ENCODE measurements around the gene CNTN4.
"Not testable (repeated sequence)": the region's sequence is repeated elsewhere in the genome, so short reads cannot be mapped to it uniquely, and the experiment has no call there.

The CNTN4 gene

DNA sequence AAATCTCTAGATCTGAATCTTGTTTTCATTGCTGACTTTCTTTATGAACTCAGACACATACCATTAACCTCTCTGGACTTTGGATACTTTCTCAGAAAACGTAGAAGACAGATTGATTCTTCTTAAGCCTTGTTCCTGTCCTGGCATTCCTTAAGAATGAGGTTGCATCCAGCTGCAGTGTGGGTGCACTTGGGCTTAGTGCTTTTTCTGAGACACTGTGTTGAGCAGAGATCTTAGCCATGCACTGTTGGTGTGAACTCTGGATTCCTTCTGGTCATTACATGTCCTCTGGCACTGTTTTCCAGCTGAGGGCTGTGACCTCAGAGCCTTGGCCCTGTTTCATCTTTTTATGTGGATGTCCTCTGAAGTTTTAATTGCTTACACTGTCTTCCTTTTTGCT lies 428.3 kb downstream of the CNTN4 start:
- no peak for DNase-seq

DNA sequence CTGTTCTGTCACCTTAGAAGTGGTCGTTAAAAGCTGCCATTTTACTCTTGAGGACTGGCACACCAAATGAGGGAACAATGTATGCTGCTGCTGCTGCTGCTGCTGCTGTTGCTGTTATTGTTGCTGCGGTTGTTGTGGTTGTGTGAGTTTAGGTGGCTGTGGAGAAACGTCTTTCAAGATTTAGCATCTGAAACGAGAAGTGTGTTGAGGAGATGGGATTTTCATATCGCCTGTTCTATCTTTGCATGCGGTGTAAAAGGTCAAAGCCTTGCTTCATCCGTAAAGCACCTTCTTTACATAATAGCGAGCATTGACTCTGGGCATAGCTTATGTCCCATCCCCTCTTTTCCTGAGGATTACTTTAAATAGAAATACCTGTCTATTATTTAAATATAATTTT lies 428.7 kb downstream of the CNTN4 start:
- DNase-seq: not testable (repeated sequence)

DNA sequence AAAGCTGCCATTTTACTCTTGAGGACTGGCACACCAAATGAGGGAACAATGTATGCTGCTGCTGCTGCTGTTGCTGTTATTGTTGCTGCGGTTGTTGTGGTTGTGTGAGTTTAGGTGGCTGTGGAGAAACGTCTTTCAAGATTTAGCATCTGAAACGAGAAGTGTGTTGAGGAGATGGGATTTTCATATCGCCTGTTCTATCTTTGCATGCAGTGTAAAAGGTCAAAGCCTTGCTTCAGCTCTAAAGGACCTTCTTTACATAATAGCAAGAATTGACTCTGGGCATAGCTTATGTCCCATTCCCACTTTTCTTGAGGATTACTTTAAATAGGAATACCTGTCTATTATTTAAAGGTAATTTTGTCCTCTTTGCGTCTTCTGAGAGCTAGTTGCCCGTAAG lies 436.1 kb downstream of the CNTN4 start:
- not testable (repeated sequence) for DNase-seq

DNA sequence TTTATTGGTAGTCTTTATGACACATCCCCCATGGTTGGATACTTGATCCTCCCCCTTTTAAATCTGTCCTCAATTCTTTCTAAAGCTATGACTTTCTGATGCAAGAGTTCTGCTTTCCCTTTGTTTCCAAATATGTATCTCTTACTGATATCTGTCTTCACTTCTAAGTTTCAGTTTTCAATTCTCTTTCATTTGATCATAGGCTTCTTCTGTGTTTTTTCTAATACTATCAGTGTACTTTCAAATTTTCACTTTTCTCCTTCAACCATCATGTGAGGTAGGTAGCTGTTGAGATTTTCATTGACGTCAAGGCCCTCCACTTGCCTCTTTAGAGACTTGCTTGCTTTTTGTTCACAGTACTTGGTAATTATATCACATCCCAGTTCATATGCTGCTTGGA lies 436.5 kb downstream of the CNTN4 start:
- DNase-seq: no peak

DNA sequence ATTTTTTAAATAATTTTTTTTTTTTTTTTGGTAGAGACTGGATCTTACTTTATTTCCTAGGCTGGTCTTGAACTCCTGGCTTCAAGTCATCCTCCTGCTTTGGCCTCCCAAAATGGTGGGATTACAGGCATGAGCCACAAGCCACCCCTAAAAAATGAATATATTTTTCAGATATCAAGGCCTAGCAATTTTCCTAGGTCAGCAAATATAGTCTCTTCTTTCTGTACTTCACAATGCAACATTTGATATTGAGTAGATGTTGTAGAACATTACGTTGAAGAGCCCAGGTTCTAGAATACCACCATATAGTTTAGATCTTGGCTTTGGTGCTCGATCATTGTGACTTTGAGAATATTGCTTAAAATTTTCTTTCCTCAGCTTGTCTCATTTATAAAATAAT lies 437.9 kb downstream of the CNTN4 start:
- no peak for DNase-seq

DNA sequence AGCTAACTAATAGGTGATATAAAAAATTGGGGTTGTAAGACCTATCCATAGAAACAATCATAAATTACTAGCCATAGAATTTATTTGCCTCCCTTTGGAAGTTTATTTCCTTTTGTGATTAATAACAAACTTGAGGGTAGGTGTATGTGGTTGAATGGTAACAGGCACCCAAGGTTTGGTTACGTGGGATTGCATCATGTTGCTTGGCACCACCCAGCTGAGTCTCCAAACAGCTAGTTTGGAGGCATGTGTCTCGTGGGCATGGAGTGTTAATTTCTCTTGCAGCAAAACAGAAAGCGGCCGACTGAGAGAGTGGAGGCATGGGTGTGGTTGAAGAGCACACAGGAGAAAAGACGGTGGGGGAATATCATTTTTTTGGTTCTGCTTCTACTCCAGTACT lies 441.4 kb downstream of the CNTN4 start:
- DNase-seq: no peak

DNA sequence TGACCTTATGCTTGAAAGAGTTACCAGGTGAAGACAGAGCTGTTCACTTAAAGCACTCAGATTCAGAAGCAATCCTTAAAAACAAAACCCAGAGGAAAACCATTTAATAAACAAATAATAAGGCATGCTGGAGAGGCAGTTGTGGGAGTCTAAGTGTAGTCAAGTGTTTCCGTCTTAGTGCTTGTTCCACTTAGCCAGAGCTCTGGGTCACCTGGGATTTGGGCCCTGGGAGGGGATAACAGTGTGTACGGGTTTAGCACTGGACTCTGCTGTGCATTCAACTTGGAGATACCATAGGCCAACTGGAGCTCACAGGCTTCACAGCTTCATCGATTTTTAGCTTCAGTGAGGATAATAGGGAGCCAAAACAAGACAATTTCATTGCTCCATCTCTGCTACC lies 444.6 kb downstream of the CNTN4 start:
- no peak for DNase-seq

DNA sequence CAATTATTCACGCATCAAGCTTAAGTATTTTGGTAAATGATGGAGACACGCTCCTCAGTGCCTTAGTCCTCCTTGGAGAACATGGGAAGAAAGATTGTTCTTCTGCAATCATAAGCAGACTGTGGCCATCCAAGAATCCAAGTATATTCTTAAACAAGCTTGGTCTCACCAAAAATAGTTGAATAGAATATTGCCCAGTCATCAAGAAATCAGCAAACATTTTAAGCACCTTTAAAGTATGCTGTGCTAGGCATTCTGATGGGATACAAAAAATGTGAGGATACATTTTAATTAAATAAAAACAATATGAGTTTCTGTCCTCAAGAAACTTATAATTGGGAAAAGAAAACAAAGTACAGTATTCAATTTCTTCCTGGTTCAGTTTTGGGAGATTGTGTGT lies 445.5 kb downstream of the CNTN4 start:
- no peak for DNase-seq

DNA sequence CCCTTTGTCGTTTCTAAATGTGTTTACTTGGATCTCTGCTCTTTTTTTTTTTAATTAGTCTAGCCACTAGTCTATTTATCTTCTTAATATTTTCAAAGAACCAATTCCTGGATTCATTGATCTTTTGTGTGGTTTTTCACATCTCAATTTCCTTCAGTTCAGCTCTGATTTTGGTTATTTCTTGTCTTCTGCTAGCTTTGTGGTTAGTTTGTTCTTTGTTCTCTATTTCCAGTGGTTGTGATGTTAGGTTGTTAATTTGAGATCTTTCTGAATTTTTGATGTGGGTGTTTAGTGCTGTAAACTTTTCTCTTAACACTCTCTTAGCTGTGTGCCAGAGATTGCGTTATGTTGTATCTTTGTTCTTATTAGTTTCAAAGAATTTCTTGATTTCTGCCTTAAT lies 446.1 kb downstream of the CNTN4 start:
- no peak for DNase-seq

DNA sequence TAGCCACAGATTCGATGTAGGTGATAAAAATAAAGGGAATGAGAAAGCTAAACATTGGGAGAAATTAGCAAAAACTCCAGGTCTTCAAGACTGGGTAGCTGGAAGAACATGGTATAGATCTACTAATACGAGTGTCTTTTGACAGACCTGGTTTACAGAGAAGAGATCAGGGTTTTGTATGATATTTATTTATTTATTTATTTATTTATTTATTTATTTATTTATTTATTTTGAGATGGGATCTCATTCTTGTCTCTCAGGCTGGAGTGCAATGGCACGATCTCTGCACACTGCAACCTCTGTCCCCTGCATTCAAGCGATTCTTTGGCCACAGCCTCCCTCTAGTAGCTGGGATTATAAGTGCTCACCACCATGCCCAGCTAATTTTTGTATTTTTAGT lies 448.4 kb downstream of the CNTN4 start:
- DNase-seq: no peak

DNA sequence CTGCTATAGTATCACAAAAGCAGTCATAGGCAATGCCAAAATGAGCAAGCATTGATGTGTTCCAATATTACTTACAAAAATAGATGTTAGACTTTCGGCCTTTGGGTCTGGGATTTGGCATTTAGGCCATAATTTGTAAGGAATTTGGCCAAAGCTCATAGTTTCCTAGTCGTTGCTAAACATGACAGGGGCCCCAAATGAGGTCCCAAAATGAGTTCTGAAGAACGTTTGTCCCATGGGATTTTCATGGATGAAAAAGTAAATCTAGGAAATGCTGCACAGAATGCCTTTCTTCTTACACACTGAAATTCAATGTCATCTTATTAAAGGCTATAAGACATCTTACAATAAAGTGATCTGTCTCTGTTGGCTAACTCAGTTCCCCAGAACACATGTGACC lies 456.0 kb downstream of the CNTN4 start:
- no peak for DNase-seq

DNA sequence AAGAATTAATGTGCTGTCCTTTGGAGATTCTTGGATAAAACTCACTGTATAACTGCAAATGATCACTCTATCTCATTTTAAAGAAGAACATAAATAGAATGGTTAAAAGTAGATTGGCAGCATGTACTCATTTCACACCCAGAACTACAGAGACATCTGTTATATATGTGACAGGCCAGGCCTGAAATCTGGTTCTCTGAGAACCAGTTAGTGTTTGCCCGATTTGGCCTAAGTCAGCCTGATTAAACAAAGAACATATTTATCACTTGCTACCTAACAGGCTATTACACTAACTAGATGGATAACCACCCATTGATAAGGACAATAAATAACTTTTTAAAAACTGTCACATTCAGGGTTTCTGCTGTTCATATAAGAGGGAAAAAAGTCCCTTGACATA lies 460.1 kb downstream of the CNTN4 start:
- no peak for DNase-seq

DNA sequence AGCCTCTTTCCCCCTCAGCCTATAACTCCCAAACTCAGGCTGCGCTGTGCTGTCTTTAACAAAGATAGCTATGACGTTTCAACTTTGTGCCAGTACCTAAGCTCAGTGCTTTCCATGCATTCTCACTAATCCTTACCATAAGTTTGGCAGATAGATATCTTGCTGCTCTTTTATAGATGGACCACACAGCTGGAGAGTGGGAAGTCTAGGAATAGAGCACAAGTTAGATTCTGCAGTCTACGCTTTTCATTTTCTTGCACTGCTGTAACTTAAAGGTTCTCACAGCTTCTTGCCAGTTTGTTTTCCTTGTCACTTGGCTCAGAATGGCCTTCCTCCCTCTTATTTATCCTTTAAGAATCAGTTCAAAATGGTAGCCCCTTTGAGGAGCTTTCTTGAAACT lies 468.8 kb downstream of the CNTN4 start:
- peak; percentile 25 for DNase-seq

DNA sequence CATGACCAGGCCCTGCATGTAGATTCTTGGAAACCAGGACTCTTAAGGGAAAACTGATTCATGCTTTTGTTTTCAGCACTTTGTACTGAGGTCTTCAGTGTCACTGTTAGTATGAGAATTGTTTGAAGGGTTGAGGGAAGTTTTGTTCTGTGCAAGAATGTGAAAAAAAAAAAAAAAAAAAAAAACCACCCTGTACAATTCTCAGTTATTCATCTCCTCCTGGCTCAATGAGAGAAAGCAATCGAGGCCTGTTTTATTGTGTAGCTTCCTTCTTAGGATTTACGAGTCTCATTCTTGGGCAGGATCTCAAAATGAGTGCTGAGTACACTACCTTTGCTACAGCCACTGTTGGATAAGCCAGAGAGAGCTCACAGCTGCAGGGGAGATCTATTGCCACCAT lies 469.5 kb downstream of the CNTN4 start:
- DNase-seq: peak; percentile 26

DNA sequence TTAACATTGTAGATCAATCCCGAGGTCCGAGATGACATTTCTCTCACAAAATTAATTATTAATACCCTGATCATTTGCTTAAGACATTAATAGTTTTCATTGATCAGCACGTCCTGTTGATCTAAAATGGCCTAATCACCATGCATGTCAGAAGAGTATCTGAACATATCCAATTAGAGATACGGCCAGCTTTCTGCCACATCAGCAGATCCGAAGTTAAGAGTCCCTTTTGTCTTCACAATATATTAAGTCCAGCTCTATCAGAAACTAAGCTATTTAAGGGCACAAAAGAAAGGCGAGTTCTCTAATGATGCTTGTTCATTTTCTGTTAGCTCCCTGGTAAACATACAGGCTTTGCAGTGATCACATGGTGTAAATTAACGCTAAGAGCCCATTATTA lies 470.3 kb downstream of the CNTN4 start:
- DNase-seq: no peak

DNA sequence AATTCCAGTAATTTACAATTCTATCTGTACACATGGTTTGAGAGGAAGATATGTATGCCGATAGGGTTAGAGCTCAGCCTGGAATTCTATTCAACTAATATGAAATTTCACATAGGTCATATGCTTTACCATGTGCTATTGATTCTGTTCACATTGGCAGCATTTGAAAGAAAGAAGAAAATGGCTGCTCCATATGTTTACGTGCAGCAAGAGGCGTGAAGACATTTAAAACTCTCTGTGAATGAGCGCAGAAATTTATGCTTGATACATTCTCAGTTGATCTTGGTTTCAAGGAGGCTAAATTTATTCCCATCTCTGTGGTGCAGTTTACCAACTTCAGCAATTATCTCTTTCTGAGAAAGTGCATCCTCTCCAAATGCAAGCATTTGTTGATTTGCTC lies 478.9 kb downstream of the CNTN4 start:
- no peak for DNase-seq

DNA sequence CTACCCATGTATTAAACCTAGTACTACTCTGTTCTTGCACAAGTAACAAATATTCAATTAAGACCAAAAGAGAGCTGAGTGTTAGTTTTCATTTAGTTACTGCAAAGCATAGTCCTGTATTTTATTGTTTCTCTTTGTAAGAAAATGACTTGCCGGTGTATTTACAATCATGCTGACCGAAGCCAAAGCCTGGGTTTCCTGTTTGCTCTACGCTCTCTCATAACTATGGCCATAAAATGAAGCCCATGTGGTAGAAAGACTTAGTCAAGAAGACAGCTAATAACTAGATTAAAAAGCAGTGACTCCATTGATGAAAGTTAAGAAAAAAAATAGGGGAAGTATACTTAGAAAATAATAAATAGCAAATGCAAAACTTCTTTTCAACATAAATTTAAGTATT lies 479.9 kb downstream of the CNTN4 start:
- no peak for DNase-seq

DNA sequence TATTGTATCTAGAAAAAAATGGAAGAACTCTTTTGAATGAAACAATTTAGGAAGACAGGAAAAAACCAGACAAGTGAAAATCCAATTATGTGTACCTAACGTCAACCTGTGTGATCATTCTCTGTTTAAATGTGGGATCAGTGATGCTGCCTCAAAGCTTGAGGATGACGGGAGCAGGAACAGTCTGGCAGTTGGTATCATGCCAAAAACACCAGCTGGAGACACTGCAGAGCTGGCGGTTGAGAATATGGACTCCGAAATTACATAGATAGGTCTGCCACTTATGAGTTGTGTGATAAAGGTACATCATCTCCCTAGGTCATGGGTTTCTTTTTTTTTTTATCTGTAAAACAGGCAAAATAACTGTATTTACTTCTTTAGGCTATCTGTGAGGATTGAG lies 480.5 kb downstream of the CNTN4 start:
- no peak for DNase-seq

DNA sequence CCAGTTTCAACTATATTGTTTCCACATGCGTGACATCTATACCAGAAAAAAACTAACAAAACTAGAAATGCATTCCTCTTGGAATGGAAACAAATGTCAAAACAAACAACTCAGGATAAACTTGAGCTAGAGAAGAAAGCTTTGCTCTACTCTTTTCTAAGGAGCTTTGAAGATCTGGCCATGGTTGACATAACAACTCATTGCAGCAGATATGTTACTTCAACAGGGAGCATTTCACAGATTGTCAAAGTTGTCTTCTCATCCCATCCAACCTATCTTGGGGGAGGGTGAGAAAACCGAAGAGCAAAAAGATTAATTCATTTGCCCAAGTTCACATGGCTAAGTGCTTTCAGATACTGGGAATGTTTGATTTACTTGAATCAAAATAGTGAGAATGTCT lies 484.4 kb downstream of the CNTN4 start:
- no peak for DNase-seq

DNA sequence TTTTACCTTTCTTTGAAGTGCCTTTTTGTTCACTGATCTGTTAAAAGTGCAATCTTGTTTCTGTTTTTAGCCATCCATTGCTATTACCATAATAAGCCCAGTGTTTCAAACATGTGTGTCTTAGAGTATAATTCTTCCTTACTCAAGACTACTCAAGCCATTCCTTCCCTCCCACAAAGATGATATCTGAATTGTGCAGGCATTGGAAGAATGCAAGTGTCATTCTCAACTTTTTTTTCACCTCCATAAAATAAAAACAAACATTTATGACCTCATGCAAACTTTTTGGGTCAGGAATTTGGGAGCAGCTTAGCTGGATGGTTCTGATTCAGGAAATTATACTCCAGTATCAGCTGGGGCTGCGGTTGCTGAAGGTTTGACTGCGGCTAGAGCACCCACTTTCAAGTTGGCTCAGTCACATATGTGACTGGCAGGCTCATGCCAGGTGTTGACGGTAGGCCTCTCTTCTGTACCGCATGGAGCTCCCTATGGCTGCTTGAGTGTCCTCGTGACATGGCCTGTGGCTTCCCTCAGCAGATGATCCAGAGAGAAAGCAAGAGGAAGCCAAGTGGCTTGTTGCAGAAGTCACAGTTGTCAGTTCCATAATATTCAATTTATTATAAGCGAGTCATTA lies 490.8 kb downstream of the CNTN4 start:
- DNase-seq: no peak

DNA sequence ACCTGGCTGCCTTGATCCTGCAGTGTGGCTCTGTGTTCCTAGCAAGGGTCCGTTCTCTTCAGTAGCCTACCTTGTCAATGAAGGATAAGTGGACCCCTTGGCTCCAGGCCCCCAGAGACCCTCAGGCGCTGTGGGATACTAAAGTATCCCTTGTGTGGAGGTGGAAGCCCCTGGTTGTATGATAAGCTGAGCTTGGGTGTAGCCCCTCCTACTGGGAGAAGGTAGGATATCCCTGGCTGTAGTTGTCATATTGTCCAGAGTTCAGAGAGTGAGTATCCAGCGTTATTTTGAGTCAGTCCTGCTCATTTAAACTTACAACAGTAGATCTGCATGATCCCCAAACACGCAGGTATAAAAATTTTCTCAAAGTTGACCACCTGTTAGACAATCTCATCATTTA lies 496.8 kb downstream of the CNTN4 start:
- no peak for DNase-seq

DNA sequence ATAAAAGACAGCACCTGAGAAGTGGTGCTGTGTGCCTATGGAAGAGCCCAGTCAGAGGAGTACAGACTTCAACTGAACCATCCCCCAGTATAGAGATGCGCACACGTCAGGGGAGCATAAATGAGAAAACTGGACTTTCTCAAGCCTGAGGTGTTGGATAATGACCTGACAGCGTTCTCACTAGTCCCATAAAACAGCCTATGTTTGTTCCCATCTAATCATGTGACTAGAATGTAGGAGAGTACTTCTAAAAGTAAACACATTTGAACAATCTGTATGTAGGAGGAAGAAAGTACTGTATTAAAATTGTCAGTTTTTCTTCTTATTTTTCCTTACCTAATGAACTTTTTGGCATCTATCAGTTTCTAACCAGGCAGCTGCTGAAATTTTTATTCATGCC lies 498.9 kb downstream of the CNTN4 start:
- no peak for DNase-seq

DNA sequence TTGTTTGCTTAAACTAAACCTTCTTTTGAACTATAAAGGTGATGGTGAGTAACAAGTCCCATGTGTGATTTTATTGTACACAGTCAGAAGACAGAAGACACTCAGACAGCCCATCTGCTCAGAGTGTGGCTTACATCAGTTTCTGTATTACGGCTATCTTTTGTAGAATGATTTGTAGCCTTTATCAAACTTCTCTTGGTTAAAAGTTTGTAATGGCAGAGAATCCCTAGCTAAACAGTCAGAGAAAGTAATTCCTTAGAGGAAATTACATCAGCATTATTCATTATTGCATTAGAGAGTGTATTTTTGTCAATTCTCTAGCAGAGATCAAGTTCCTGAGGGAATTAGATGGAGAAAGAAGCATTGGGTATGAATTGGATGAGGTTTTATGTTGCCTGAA lies 500.8 kb downstream of the CNTN4 start:
- no peak for DNase-seq

DNA sequence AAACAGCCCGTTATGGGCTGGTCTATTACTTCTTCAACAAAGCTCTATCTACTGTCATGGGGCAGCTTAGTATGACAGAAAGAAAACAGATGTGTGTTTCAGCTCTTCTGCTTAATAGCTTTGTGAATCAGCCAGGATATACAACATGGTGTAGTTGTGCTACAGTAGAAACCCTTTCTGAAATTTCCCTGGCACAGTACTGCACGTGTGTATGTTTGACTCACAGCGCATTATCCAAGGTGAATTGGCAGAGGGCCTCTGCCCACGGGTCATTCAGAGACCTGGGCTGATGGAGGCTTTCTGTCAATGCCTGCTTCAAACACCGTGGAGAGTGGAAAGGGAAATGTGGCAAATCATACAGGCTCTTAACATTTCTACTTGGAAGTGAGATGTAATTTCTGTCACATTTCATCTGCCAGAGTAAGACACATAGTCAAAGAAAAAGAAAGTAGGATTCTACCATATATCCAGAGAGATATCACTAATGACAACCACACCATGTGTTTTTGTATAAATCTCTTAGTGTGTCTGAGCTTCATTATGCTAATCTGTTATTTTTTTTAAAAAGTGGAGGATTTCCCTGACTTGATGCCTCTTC lies 505.1 kb downstream of the CNTN4 start:
- no peak for DNase-seq

DNA sequence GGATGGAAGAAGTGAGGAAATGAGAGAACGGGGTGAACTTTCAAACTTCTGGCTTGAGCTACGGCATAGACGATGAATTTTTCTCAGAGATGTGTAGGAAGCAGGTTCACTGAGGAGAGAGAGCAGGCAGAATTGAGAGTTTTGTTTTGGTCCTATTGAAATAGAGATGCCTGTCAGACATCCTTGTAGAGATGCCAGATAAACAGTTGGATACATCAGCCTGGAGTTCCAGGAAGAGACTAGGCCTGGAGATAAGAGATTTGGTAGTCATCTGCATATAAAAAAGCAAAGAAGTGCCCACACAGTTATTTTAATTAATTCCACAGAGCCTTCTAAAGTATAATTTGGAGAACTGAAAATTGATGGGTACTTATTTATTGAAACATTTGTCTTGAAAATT lies 515.9 kb downstream of the CNTN4 start:
- DNase-seq: no peak
